K562 (cell line): Measurements from ENCODE around the gene TDO2. TPM values are rescaled to one million over a fixed set of nuclear protein-coding genes. Genes with fewer than 3 reads are reported as not detected.

Source experiments
- ADNP ChIP-seq: fragments of 200-800 bp; sonication (Bioruptor generic); IDR thresholded peaks from 2 replicates; pipeline ENCODE4 v1.6.1; 2016; ENCODE audit warnings: missing genetic modification characterization, missing compliant biosample characterization
- BRF1 ChIP-seq: IDR thresholded peaks from 3 replicates; pipeline ENCODE4 v1.6.1; 2011; ENCODE audit warnings: borderline replicate concordance, mild to moderate bottlenecking; ENCODE audit not compliant: insufficient read length; ENCODE audit errors: extremely low read depth
- CREB3 ChIP-seq: fragments of 450-650 bp; conservative IDR thresholded peaks from 2 replicates; pipeline ENCODE4 v1.6.1; 2016; ENCODE audit warnings: missing genetic modification characterization, low read depth, mild to moderate bottlenecking, missing compliant biosample characterization, moderate library complexity
- ELF4 ChIP-seq: fragments of 450-650 bp; formaldehyde crosslinking; IDR thresholded peaks from 2 replicates; pipeline ENCODE4 v1.4.0; 2022; ENCODE audit warnings: missing genetic modification characterization
- ERF ChIP-seq: fragments of 450-650 bp; formaldehyde crosslinking; IDR thresholded peaks from 2 replicates; pipeline ENCODE4 v1.4.0; 2020; ENCODE audit warnings: mild to moderate bottlenecking, mixed read lengths
- KDM5B ChIP-seq: fragments of 200-600 bp; sonication (generic); IDR thresholded peaks from 2 replicates; pipeline ENCODE4 v1.6.1; 2012; ENCODE audit warnings: low read depth, mild to moderate bottlenecking, moderate library complexity, low read length, control low read depth, inconsistent platforms; ENCODE audit not compliant: insufficient replicate concordance
- MEIS2 ChIP-seq: fragments of 450-650 bp; IDR thresholded peaks from 2 replicates; pipeline ENCODE4 v1.6.1; 2014; ENCODE audit warnings: mild to moderate bottlenecking; ENCODE audit not compliant: partially characterized antibody
- NR0B1 ChIP-seq: fragments of 450-650 bp; IDR thresholded peaks from one replicate; pipeline ENCODE4 v1.6.1; 2018; ENCODE audit warnings: mild to moderate bottlenecking, moderate library complexity; ENCODE audit not compliant: partially characterized antibody
- NR1H2 ChIP-seq: sonication (generic); formaldehyde crosslinking; IDR thresholded peaks from 2 replicates; pipeline ENCODE4 v1.4.0; 2020; ENCODE audit warnings: mild to moderate bottlenecking, missing genetic modification reagents
- POLR2AphosphoS5 ChIP-seq: IDR thresholded peaks from 2 replicates; pipeline ENCODE4 v1.6.1; 2011; ENCODE audit warnings: mild to moderate bottlenecking, low read depth, low read length, moderate library complexity; ENCODE audit not compliant: control insufficient read depth, insufficient read depth
- TBP ChIP-seq: optimal IDR thresholded peaks from 2 replicates; pipeline ENCODE3; 2011; ENCODE audit warnings: low read depth, low read length, improper control_type of control experiment
- TCF7 ChIP-seq: sonication (generic); IDR thresholded peaks from 2 replicates; pipeline ENCODE4 v1.6.1; 2016; ENCODE audit warnings: antibody characterized with exemption, borderline replicate concordance
- polyA plus RNA-seq, 8 experiments: library from polyadenylated mRNA; depleted of rRNA in 4 of 8; stranded (reverse) in 5 of 8; unstranded in 3 of 8; fragments of >200 nt; fragmentation: Nextera tagmentation in 2 of 8; fragmentation: Illumina TruSeq in 1 of 8; extraction: Ambion mirVana in 2 of 8; extraction: Trizol in 1 of 8; gene quantifications; 2 replicates each; pipeline versions ENCODE4 v1.2.1 to v1.2.3, GENCODE V29; 2011 to 2014; ENCODE audit warnings: inconsistent platforms in 1 of 8, missing spikeins in 1 of 8
- total RNA-seq, 7 experiments: library from RNA; depleted of rRNA in 6 of 7; stranded (reverse); fragments of >200 nt in 6 of 7; fragmentation: Illumina TruSeq in 2 of 7; extraction: Trizol in 2 of 7; gene quantifications; 2 replicates each; pipeline versions ENCODE4 v1.2.1 to v1.2.3, GENCODE V29; 2011 to 2021; ENCODE audit warnings: low replicate concordance in 1 of 7
- TF ChIP-seq, protein P1 (sequence below): fragments of 450-650 bp; IDR thresholded peaks from 2 replicates; pipeline ENCODE4 v1.6.1; 2016; ENCODE audit warnings: low read depth

The TDO2 gene
- total and polyA plus RNA-seq, 9 of the 15 experiments (the other 6 are each of a cell fraction or from before 2014, with no cell fraction given): 0.09 to 0.65 (median 0.22) TPM; not detected in 2

- TF ChIP-seq CREB3 (tag) (no peak), NR1H2 (CRISPR knock-in tag) (no peak), ERF (no peak), NR0B1 (no peak), KDM5B (no peak), POLR2AphosphoS5 (no peak), BRF1 (no peak), ADNP (no peak), MEIS2 (no peak), TBP (no peak), ELF4 (CRISPR knock-in tag) (no peak), TCF7 (no peak)
- TF ChIP-seq, protein P1, sequence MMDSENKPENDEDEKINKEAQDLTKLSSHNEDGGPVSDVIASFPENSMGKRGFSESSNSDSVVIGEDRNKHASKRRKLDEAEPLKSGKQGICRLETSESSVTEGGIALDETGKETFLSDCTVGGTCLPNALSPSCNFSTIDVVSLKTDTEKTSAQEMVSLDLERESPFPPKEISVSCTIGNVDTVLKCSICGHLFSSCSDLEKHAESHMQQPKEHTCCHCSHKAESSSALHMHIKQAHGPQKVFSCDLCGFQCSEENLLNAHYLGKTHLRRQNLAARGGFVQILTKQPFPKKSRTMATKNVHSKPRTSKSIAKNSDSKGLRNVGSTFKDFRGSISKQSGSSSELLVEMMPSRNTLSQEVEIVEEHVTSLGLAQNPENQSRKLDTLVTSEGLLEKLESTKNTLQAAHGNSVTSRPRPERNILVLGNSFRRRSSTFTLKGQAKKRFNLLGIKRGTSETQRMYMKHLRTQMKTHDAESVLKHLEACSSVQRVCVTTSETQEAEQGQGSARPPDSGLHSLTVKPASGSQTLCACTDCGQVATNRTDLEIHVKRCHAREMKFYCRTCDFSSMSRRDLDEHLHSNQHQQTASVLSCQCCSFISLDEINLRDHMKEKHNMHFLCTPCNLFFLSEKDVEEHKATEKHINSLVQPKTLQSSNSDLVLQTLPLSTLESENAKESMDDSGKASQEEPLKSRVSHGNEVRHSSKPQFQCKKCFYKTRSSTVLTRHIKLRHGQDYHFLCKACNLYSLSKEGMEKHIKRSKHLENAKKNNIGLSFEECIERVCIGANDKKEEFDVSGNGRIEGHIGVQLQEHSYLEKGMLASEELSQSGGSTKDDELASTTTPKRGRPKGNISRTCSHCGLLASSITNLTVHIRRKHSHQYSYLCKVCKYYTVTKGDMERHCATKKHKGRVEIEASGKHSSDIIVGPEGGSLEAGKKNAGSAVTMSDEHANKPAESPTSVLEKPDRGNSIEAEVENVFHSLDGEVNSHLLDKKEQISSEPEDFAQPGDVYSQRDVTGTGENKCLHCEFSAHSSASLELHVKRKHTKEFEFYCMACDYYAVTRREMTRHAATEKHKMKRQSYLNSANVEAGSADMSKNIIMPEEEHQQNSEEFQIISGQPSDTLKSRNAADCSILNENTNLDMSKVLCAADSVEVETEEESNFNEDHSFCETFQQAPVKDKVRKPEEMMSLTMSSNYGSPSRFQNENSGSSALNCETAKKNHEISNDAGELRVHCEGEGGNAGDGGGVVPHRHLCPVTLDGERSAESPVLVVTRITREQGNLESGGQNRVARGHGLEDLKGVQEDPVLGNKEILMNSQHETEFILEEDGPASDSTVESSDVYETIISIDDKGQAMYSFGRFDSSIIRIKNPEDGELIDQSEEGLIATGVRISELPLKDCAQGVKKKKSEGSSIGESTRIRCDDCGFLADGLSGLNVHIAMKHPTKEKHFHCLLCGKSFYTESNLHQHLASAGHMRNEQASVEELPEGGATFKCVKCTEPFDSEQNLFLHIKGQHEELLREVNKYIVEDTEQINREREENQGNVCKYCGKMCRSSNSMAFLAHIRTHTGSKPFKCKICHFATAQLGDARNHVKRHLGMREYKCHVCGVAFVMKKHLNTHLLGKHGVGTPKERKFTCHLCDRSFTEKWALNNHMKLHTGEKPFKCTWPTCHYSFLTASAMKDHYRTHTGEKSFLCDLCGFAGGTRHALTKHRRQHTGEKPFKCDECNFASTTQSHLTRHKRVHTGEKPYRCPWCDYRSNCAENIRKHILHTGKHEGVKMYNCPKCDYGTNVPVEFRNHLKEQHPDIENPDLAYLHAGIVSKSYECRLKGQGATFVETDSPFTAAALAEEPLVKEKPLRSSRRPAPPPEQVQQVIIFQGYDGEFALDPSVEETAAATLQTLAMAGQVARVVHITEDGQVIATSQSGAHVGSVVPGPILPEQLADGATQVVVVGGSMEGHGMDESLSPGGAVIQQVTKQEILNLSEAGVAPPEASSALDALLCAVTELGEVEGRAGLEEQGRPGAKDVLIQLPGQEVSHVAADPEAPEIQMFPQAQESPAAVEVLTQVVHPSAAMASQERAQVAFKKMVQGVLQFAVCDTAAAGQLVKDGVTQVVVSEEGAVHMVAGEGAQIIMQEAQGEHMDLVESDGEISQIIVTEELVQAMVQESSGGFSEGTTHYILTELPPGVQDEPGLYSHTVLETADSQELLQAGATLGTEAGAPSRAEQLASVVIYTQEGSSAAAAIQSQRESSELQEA: no peak
These were observed 49.9 kb downstream of the TDO2 start, which contains the start of gene CTSO (continued) for GRCh38 chr4:155953151-155954117.
